Measurements from ENCODE around the gene WNT3A. TPM values are rescaled to one million over a fixed set of nuclear protein-coding genes. Genes with fewer than 3 reads are reported as not detected.
"Not testable (repeated sequence)": the region's sequence is repeated elsewhere in the genome, so short reads cannot be mapped to it uniquely, and the experiment has no call there.

Gene WNT3A, protein sequence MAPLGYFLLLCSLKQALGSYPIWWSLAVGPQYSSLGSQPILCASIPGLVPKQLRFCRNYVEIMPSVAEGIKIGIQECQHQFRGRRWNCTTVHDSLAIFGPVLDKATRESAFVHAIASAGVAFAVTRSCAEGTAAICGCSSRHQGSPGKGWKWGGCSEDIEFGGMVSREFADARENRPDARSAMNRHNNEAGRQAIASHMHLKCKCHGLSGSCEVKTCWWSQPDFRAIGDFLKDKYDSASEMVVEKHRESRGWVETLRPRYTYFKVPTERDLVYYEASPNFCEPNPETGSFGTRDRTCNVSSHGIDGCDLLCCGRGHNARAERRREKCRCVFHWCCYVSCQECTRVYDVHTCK
- total RNA-seq (2022): not detected in 2 replicates
- Bru-seq, nascent RNA: not detected
- BruChase-seq, experiment 1, labeled RNA remaining after a 6-hour chase: percentile 1 among the genes with signal in this experiment
- percentile 1 among the genes with signal in this experiment for BruChase-seq, experiment 2, labeled RNA remaining after a 2-hour chase
- long read RNA-seq: 0 reads

- H3K9me3 Mint-ChIP-seq (ENCODE audit: low read depth, unreplicated experiment): no peaks in the 10 kb centered on the region
- no peak for DNase-seq
- no peaks in the 10 kb centered on the region for H3K36me3 Mint-ChIP-seq (ENCODE audit: insufficient read depth, unreplicated experiment)
- no TSS peak for BruUV-seq (replicated peaks)
- no peak within 1 kb of the TSS for H3K4me3 Mint-ChIP-seq (ENCODE audit: low read depth, unreplicated experiment)
- H3K27me3 Mint-ChIP-seq (ENCODE audit: unreplicated experiment): peaks cover 99% of the 10 kb centered on the region
- no peak within 1 kb of the TSS for H3K27ac Mint-ChIP-seq (ENCODE audit: unreplicated experiment)
- TF ChIP-seq, protein P1, sequence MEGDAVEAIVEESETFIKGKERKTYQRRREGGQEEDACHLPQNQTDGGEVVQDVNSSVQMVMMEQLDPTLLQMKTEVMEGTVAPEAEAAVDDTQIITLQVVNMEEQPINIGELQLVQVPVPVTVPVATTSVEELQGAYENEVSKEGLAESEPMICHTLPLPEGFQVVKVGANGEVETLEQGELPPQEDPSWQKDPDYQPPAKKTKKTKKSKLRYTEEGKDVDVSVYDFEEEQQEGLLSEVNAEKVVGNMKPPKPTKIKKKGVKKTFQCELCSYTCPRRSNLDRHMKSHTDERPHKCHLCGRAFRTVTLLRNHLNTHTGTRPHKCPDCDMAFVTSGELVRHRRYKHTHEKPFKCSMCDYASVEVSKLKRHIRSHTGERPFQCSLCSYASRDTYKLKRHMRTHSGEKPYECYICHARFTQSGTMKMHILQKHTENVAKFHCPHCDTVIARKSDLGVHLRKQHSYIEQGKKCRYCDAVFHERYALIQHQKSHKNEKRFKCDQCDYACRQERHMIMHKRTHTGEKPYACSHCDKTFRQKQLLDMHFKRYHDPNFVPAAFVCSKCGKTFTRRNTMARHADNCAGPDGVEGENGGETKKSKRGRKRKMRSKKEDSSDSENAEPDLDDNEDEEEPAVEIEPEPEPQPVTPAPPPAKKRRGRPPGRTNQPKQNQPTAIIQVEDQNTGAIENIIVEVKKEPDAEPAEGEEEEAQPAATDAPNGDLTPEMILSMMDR (IDR thresholded peaks at IDR 0.05; ENCODE audit: unreplicated experiment): no peak
- H3K4me1 Mint-ChIP-seq (ENCODE audit: low read depth, unreplicated experiment): no peaks in the 10 kb centered on the region
- CTCF ChIA-PET: interaction anchor here (0.7 to 1.0 kb wide), 3 partner anchors 34 to 219 kb away, joined by 6 to 9 read pairs (median 7); no protein-coding TSS in a partner anchor
- intact Hi-C loops (cut with micrococcal nuclease; ENCODE audit: unreplicated experiment): no loop called here
These were observed at the start of gene WNT3A for GRCh38 chr1:228006786-228007048. Gene WNT3A, plus strand, starts transcription at chr1:228006998. Its CDS starts 131 bp downstream, at chr1:228007129.

GRCh38 chr1:227958617-227959324, 48.0 kb upstream of the WNT3A start:
- Mint-ChIP-seq H3K27ac (ENCODE audit: unreplicated experiment) (no peak overlapping the region), H3K9me3 (ENCODE audit: low read depth, unreplicated experiment) (no peaks in the 10 kb centered on the region), H3K27me3 (ENCODE audit: unreplicated experiment) (peaks cover 55% of the 10 kb centered on the region), H3K4me1 (ENCODE audit: low read depth, unreplicated experiment) (peaks cover 3% of the 10 kb centered on the region), H3K36me3 (ENCODE audit: insufficient read depth, unreplicated experiment) (no peaks in the 10 kb centered on the region), H3K4me3 (ENCODE audit: low read depth, unreplicated experiment) (no peak overlapping the region)
- intact Hi-C loops (cut with micrococcal nuclease; ENCODE audit: unreplicated experiment): no loop called here
- DNase-seq: no peak
- TF ChIP-seq, protein P1 (IDR thresholded peaks at IDR 0.05; ENCODE audit: unreplicated experiment): no peak
- CTCF ChIA-PET: no interaction called here
- no TSS peak for BruUV-seq (replicated peaks)

- TF ChIP-seq, protein P1 (IDR thresholded peaks at IDR 0.05; ENCODE audit: unreplicated experiment): no peak
- H3K27me3 Mint-ChIP-seq (ENCODE audit: unreplicated experiment): peaks cover 50% of the 10 kb centered on the region
- H3K27ac Mint-ChIP-seq (ENCODE audit: unreplicated experiment): no peak overlapping the region
- DNase-seq: no peak
- CTCF ChIA-PET: no interaction called here
- no peak overlapping the region for H3K4me3 Mint-ChIP-seq (ENCODE audit: low read depth, unreplicated experiment)
- H3K9me3 Mint-ChIP-seq (ENCODE audit: low read depth, unreplicated experiment): no peaks in the 10 kb centered on the region
- no peaks in the 10 kb centered on the region for H3K4me1 Mint-ChIP-seq (ENCODE audit: low read depth, unreplicated experiment)
- intact Hi-C loops (cut with micrococcal nuclease; ENCODE audit: unreplicated experiment): no loop called here
- H3K36me3 Mint-ChIP-seq (ENCODE audit: insufficient read depth, unreplicated experiment): no peaks in the 10 kb centered on the region
- BruUV-seq (replicated peaks): no TSS peak
These were observed 47.4 kb upstream of the WNT3A start for GRCh38 chr1:227959325-227959860.

GRCh38 chr1:227961651-227962466, 44.9 kb upstream of the WNT3A start:
- H3K27me3 Mint-ChIP-seq (ENCODE audit: unreplicated experiment): peaks cover 38% of the 10 kb centered on the region
- no peaks in the 10 kb centered on the region for H3K36me3 Mint-ChIP-seq (ENCODE audit: insufficient read depth, unreplicated experiment)
- no peak overlapping the region for H3K27ac Mint-ChIP-seq (ENCODE audit: unreplicated experiment)
- no peak overlapping the region for H3K4me3 Mint-ChIP-seq (ENCODE audit: low read depth, unreplicated experiment)
- TF ChIP-seq, protein P1 (IDR thresholded peaks at IDR 0.05; ENCODE audit: unreplicated experiment): no peak
- intact Hi-C loops (cut with micrococcal nuclease; ENCODE audit: unreplicated experiment): no loop called here
- no peaks in the 10 kb centered on the region for H3K4me1 Mint-ChIP-seq (ENCODE audit: low read depth, unreplicated experiment)
- no TSS peak for BruUV-seq (replicated peaks)
- CTCF ChIA-PET: interaction anchor here (1.2 kb wide), 1 partner anchor 42 kb away, joined by 3 read pairs; no protein-coding TSS in a partner anchor
- no peaks in the 10 kb centered on the region for H3K9me3 Mint-ChIP-seq (ENCODE audit: low read depth, unreplicated experiment)
- DNase-seq: no peak

GRCh38 chr1:227966733-227967132, 40.1 kb upstream of the WNT3A start:
- H3K27me3 Mint-ChIP-seq (ENCODE audit: unreplicated experiment); H3K36me3 Mint-ChIP-seq (ENCODE audit: insufficient read depth, unreplicated experiment); H3K9me3 Mint-ChIP-seq (ENCODE audit: low read depth, unreplicated experiment); H3K4me1 Mint-ChIP-seq (ENCODE audit: low read depth, unreplicated experiment); BruUV-seq (replicated peaks); CTCF ChIA-PET; intact Hi-C loops (cut with micrococcal nuclease; ENCODE audit: unreplicated experiment); H3K27ac Mint-ChIP-seq (ENCODE audit: unreplicated experiment); H3K4me3 Mint-ChIP-seq (ENCODE audit: low read depth, unreplicated experiment); DNase-seq: not testable (repeated sequence)

GRCh38 chr1:227967815-227968214, 39.0 kb upstream of the WNT3A start:
- H3K36me3 Mint-ChIP-seq (ENCODE audit: insufficient read depth, unreplicated experiment); CTCF ChIA-PET; H3K27ac Mint-ChIP-seq (ENCODE audit: unreplicated experiment); BruUV-seq (replicated peaks); H3K27me3 Mint-ChIP-seq (ENCODE audit: unreplicated experiment); H3K4me1 Mint-ChIP-seq (ENCODE audit: low read depth, unreplicated experiment); intact Hi-C loops (cut with micrococcal nuclease; ENCODE audit: unreplicated experiment); H3K4me3 Mint-ChIP-seq (ENCODE audit: low read depth, unreplicated experiment); H3K9me3 Mint-ChIP-seq (ENCODE audit: low read depth, unreplicated experiment); DNase-seq: not testable (repeated sequence)

Data from Calu3 (cell line).